Lower leg skin (tissue), 3 donors: ENCODE results near the gene WDR64.

Experiments used
- CTCF ChIP-seq, 3 donors: fragments of 450-650 bp; IDR thresholded peaks; one replicate each; pipeline ENCODE4 v1.5.1; 2016; ENCODE audit warnings: antibody characterized with exemption in 3 of 3, mild to moderate bottlenecking in 3 of 3, moderate library complexity in 2 of 3
- POLR2A ChIP-seq, 2 donors: fragments of 450-650 bp; IDR thresholded peaks; one replicate each; pipeline ENCODE4 v1.6.1; 2016 to 2017; ENCODE audit warnings: antibody characterized with exemption in 2 of 2, mild to moderate bottlenecking in 1 of 2, moderate library complexity in 1 of 2

GRCh38 chr1:241636291-241636690 lies 15.8 kb upstream of the WDR64 start:
- TF ChIP-seq CTCF (IDR thresholded peaks at IDR 0.05) (no peak), POLR2A (IDR thresholded peaks at IDR 0.05) (no peak)
